Peyer's patch (tissue), 4 donors: ENCODE data around the gene SYNDIG1. TPM values are rescaled to one million over a fixed set of nuclear protein-coding genes. Genes with fewer than 3 reads are reported as not detected.

Experiments
- DNase-seq, 3 donors: peaks; one replicate each; pipeline ENCODE4 v3.0.0-alpha.2; 2017 to 2019
- H3K27ac ChIP-seq, 4 donors: fragments of 200-600 bp; sonication (generic); one replicate each; pipeline ENCODE4 v1.5.1; 2016 to 2019
- H3K27me3 ChIP-seq, 2 donors: fragments of 200-600 bp; sonication (generic); one replicate each; pipeline ENCODE4 v1.5.1; 2019
- H3K36me3 ChIP-seq, 3 donors: fragments of 200-600 bp; sonication (generic); one replicate each; pipeline ENCODE4 v1.5.1; 2016 to 2019
- H3K4me1 ChIP-seq, 4 donors: fragments of 200-600 bp; sonication (generic); one replicate each; pipeline ENCODE4 v1.5.1; 2016 to 2019
- H3K4me3 ChIP-seq, 4 donors: fragments of 200-600 bp; sonication (generic); 1 replicate in 3 of 4; 2 replicates in 1 of 4; pipeline ENCODE4 v1.5.1; 2016 to 2019; ENCODE audit warnings: mild to moderate bottlenecking in 1 of 4
- H3K9me3 ChIP-seq, 4 donors: fragments of 200-600 bp; sonication (generic); one replicate each; pipeline ENCODE4 v1.5.1; 2016 to 2019; ENCODE audit warnings: mild to moderate bottlenecking in 1 of 4
- POLR2A ChIP-seq, 2 donors: fragments of 450-650 bp; IDR thresholded peaks; one replicate each; pipeline ENCODE4 v1.5.1; 2017; ENCODE audit warnings: antibody characterized with exemption in 2 of 2, mild to moderate bottlenecking in 2 of 2, moderate library complexity in 2 of 2
- total RNA-seq, 4 donors: library from RNA; depleted of rRNA; stranded (reverse); fragments of >200 nt; gene quantifications; one replicate each; pipeline ENCODE4 v1.1.0, GENCODE V29; 2016
- TF ChIP-seq, protein P1 (sequence below), 6 experiments: fragments of 450-650 bp in 4 of 6; fragments of 200-600 bp in 2 of 6; sonication (generic) in 1 of 6; IDR thresholded peaks; one replicate each; pipeline ENCODE4 v1.5.1; 2017 to 2019; ENCODE audit warnings: antibody characterized with exemption in 6 of 6, mild to moderate bottlenecking in 3 of 6, moderate library complexity in 1 of 6

The SYNDIG1 gene
- total RNA-seq, 4 donors from 2014 or later: 0.76 to 1.7 TPM; not detected in 2

DNA sequence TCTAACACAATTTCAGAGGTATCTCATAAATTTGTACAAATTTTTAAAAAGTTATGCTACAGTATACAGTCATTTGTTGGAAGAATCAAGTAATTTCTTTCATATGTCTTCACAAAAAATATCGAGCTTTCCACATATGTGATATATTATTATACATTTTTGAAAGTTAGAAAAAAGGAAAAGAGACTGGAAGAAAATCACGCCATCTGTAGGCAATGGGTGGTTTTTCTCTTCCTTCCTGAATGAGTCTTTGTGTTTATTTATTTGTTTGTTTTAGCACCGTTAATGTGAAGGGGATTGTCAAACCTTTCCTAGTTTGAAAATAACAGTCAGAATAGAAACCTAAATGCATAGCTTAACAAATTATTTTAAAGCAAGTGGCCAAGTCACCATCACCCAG, 130.6 kb downstream of the SYNDIG1 start:
- Histone ChIP-seq H3K9me3 (no peaks in the 10 kb centered on the region), H3K4me1 (no peaks in the 10 kb centered on the region), H3K27ac (no peak overlapping the region), H3K36me3 (no peaks in the 10 kb centered on the region), H3K4me3 (no peak overlapping the region), H3K27me3 (no peaks in the 10 kb centered on the region)
- DNase-seq: no peak
- no peak for TF ChIP-seq POLR2A (IDR thresholded peaks at IDR 0.05)
- TF ChIP-seq, protein P1, sequence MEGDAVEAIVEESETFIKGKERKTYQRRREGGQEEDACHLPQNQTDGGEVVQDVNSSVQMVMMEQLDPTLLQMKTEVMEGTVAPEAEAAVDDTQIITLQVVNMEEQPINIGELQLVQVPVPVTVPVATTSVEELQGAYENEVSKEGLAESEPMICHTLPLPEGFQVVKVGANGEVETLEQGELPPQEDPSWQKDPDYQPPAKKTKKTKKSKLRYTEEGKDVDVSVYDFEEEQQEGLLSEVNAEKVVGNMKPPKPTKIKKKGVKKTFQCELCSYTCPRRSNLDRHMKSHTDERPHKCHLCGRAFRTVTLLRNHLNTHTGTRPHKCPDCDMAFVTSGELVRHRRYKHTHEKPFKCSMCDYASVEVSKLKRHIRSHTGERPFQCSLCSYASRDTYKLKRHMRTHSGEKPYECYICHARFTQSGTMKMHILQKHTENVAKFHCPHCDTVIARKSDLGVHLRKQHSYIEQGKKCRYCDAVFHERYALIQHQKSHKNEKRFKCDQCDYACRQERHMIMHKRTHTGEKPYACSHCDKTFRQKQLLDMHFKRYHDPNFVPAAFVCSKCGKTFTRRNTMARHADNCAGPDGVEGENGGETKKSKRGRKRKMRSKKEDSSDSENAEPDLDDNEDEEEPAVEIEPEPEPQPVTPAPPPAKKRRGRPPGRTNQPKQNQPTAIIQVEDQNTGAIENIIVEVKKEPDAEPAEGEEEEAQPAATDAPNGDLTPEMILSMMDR (IDR thresholded peaks at IDR 0.05): no peak

DNA sequence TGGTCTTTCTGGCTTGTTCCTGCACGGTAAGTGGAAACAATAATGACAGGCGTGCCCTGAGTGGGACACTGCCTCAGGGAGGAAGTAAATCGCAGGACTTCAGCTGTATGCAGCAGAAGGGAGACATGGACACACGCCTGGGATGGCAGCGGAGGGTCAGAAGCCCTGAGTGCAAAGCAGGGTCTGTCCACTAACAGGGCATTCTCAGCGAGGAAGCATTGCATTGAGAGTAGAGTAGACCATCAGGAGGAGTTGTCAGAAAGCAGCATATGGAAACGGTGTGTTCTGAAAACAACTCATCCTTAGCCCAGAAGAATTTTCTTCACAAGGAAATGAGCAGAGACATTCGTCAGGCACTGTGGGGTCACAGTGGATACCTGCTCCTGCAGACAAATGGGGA, 134.0 kb downstream of the SYNDIG1 start:
- Histone ChIP-seq H3K27ac (no peak overlapping the region), H3K4me1 (no peaks in the 10 kb centered on the region), H3K27me3 (no peaks in the 10 kb centered on the region), H3K36me3 (no peaks in the 10 kb centered on the region), H3K4me3 (no peak overlapping the region), H3K9me3 (no peaks in the 10 kb centered on the region)
- TF ChIP-seq, protein P1 (IDR thresholded peaks at IDR 0.05): no peak
- no peak for TF ChIP-seq POLR2A (IDR thresholded peaks at IDR 0.05)
- DNase-seq: no peak

DNA sequence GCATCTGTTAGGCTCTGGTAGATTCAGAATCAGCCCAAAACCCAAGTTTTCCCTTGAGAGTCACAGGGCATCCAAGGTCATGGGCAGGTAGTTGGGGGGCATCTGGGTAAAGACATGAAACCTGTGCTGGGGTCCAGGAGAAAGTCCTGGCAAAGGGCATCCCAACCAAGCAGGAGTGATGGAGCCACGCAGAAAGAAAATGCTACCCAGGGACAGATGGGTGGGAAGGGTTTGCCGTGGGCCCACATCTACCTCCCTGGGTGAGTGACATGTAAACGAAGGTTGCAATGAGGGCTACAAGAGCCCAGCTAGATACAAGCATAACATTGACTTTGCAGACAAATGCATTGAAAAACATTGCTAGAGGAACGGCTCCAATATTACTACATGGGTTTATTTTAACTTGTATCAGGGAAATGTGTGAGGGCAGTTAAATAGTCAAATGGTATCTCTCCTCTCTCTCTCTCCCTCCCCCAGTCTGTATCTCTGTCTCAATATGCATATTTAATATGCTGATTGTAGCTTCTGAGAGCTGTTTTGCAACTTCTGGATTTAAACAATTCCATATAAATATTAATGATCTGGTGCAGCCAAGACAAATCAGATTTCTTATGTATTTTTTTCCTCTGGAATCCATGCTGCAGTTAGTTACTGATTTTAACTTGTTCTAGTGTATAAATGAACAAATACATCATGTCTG, 135.7 kb downstream of the SYNDIG1 start:
- H3K27ac ChIP-seq: no peak overlapping the region
- H3K4me3 ChIP-seq: no peak overlapping the region
- no peaks in the 10 kb centered on the region for H3K9me3 ChIP-seq
- DNase-seq: no peak
- no peak for TF ChIP-seq POLR2A (IDR thresholded peaks at IDR 0.05)
- TF ChIP-seq, protein P1 (IDR thresholded peaks at IDR 0.05): no peak
- no peaks in the 10 kb centered on the region for H3K27me3 ChIP-seq
- no peaks in the 10 kb centered on the region for H3K4me1 ChIP-seq
- H3K36me3 ChIP-seq: no peaks in the 10 kb centered on the region

DNA sequence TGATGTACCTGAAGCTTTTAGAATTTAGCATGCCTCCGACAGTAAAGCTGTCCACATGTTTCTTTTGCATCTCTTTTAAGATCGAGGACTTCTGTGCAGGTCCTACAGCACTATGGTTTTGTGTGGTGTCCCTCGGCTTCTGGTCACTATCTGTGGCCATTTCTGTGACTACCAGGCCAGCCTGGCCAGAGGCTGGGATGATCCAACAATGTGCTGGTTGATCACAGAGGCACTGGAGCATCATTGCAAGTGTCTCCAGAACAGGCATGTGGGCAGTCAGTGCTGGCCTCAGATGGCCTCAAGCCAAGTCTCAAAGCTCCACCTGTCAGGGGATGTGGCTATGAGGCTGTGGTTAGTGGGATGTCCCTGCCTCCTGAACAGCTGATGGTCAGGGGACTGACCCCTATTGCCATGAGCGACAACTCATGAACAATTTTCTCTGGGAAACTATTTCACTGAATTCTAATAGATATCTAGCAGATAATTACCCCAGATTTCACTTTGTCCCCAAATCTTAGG, 136.6 kb downstream of the SYNDIG1 start:
- H3K27me3 ChIP-seq: no peaks in the 10 kb centered on the region
- no peaks in the 10 kb centered on the region for H3K4me1 ChIP-seq
- H3K9me3 ChIP-seq: no peaks in the 10 kb centered on the region
- no peak overlapping the region for H3K4me3 ChIP-seq
- TF ChIP-seq, protein P1 (IDR thresholded peaks at IDR 0.05): no peak
- TF ChIP-seq POLR2A (IDR thresholded peaks at IDR 0.05): no peak
- DNase-seq: no peak
- H3K36me3 ChIP-seq: no peaks in the 10 kb centered on the region
- H3K27ac ChIP-seq: no peak overlapping the region

DNA sequence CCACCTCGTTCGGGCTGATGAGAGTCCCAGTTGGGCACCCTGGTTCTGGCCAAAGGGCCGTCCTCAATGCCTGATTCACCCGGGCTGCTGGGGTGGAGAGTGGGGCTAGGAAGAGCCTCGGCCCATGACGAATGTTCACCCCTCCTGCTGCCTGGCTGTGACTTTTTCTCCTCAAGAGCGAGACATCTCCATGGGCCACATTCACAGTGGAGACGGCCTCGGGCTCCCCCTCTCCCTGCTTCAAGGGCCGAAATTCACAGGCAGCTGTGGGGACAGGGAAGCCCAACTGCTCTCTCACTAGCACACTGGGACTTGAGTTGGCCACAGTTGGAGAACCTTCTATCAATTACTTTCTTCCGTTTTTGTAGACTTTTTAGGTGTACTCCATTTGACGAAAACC, 138.0 kb downstream of the SYNDIG1 start:
- H3K27me3 ChIP-seq: no peaks in the 10 kb centered on the region
- no peak for DNase-seq
- no peaks in the 10 kb centered on the region for H3K36me3 ChIP-seq
- no peaks in the 10 kb centered on the region for H3K4me1 ChIP-seq
- H3K9me3 ChIP-seq: no peaks in the 10 kb centered on the region
- no peak overlapping the region for H3K27ac ChIP-seq
- H3K4me3 ChIP-seq: no peak overlapping the region
- no peak for TF ChIP-seq POLR2A (IDR thresholded peaks at IDR 0.05)
- TF ChIP-seq, protein P1 (IDR thresholded peaks at IDR 0.05): no peak
